PFSK-1 (cell line): Measurements from ENCODE around the gene AURKA.

ENCODE experiments used
- POLR2AphosphoS5 ChIP-seq: IDR thresholded peaks from 2 replicates; pipeline ENCODE4 v1.6.1; 2012; ENCODE audit warnings: low read depth, mild to moderate bottlenecking, control low read depth, low read length, moderate library complexity
- TF ChIP-seq, protein P1 (sequence below), 2 experiments: IDR thresholded peaks; 2 replicates each; pipeline versions ENCODE4 v1.6.1 to v1.8.0; 2011 to 2012; ENCODE audit warnings: low read depth in 2 of 2, low read length in 2 of 2, control low read depth in 1 of 2, inconsistent platforms in 1 of 2, mild to moderate bottlenecking in 1 of 2, moderate library complexity in 1 of 2; ENCODE audit not compliant: insufficient read depth in 1 of 2

DNA sequence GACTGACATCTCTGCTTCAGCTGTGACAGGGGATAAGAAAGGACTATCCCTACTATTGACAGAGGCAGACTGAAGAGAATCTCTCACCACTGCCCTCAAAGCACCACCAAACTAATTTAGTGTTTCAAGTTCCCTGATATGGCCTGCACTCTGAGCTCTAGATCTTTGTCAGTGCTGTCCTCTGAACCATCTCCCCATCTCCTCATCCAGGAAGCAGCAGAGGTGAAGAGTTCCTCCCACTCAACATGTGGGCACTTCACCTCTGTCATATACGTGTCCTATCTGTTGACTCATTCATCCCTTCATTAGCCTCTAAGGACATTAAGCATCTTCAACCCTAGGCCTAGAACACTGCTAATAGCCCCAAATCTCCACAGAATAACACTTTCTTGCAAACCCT is 19.2 kb downstream of the AURKA start:
- TF ChIP-seq, protein P1, sequence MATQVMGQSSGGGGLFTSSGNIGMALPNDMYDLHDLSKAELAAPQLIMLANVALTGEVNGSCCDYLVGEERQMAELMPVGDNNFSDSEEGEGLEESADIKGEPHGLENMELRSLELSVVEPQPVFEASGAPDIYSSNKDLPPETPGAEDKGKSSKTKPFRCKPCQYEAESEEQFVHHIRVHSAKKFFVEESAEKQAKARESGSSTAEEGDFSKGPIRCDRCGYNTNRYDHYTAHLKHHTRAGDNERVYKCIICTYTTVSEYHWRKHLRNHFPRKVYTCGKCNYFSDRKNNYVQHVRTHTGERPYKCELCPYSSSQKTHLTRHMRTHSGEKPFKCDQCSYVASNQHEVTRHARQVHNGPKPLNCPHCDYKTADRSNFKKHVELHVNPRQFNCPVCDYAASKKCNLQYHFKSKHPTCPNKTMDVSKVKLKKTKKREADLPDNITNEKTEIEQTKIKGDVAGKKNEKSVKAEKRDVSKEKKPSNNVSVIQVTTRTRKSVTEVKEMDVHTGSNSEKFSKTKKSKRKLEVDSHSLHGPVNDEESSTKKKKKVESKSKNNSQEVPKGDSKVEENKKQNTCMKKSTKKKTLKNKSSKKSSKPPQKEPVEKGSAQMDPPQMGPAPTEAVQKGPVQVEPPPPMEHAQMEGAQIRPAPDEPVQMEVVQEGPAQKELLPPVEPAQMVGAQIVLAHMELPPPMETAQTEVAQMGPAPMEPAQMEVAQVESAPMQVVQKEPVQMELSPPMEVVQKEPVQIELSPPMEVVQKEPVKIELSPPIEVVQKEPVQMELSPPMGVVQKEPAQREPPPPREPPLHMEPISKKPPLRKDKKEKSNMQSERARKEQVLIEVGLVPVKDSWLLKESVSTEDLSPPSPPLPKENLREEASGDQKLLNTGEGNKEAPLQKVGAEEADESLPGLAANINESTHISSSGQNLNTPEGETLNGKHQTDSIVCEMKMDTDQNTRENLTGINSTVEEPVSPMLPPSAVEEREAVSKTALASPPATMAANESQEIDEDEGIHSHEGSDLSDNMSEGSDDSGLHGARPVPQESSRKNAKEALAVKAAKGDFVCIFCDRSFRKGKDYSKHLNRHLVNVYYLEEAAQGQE (IDR thresholded peaks at IDR 0.05; ENCODE audit: insufficient read depth in 1 of 2, low read depth in 2 of 2, low read length in 2 of 2) = no peak
- TF ChIP-seq POLR2AphosphoS5 = no peak
